SJCRH30 (cell line): ENCODE results near the gene ANTKMT. TPM values are rescaled to one million over a fixed set of nuclear protein-coding genes. Genes with fewer than 3 reads are reported as not detected.
"Not testable (repeated sequence)": the region's sequence is repeated elsewhere in the genome, so short reads cannot be mapped to it uniquely, and the experiment has no call there.

Source experiments
- DNase-seq, 2 experiments: peaks; one replicate each; pipeline ENCODE4 v3.0.0-alpha.2; 2015 to 2020
- H3K27ac ChIP-seq: fragments of 250-450 bp; sonication (Bioruptor Pico); 2 replicates; pipeline ENCODE4 v1.5.1; 2020; ENCODE audit warnings: mild to moderate bottlenecking, moderate library complexity
- H3K27me3 ChIP-seq: fragments of 250-450 bp; sonication (Bioruptor Pico); 2 replicates; pipeline ENCODE4 v1.5.1; 2020; ENCODE audit warnings: mild to moderate bottlenecking, moderate library complexity
- H3K36me3 ChIP-seq: fragments of 250-450 bp; sonication (Bioruptor Pico); 2 replicates; pipeline ENCODE4 v1.5.1; 2020; ENCODE audit warnings: mild to moderate bottlenecking, moderate library complexity
- H3K4me1 ChIP-seq: fragments of 250-450 bp; sonication (Bioruptor Pico); 2 replicates; pipeline ENCODE4 v1.5.1; 2020; ENCODE audit warnings: mild to moderate bottlenecking, moderate library complexity
- H3K4me3 ChIP-seq: fragments of 250-450 bp; sonication (Bioruptor Pico); 2 replicates; pipeline ENCODE4 v1.5.1; 2020; ENCODE audit warnings: mild to moderate bottlenecking, moderate library complexity
- H3K9me3 ChIP-seq: fragments of 250-450 bp; sonication (Bioruptor Pico); replicated peaks from 2 replicates; pipeline ENCODE4 v1.5.1; 2020; ENCODE audit warnings: mild to moderate bottlenecking, moderate library complexity
- total RNA-seq: library from RNA; depleted of rRNA; stranded (reverse); fragments of >200 nt; shearing (Covaris generic); gene quantifications from 2 replicates; pipeline ENCODE4 v1.2.3, GENCODE V29; 2014

ANTKMT gene
- total RNA-seq, 1 experiment from 2014 or later = 11.7 TPM

DNA sequence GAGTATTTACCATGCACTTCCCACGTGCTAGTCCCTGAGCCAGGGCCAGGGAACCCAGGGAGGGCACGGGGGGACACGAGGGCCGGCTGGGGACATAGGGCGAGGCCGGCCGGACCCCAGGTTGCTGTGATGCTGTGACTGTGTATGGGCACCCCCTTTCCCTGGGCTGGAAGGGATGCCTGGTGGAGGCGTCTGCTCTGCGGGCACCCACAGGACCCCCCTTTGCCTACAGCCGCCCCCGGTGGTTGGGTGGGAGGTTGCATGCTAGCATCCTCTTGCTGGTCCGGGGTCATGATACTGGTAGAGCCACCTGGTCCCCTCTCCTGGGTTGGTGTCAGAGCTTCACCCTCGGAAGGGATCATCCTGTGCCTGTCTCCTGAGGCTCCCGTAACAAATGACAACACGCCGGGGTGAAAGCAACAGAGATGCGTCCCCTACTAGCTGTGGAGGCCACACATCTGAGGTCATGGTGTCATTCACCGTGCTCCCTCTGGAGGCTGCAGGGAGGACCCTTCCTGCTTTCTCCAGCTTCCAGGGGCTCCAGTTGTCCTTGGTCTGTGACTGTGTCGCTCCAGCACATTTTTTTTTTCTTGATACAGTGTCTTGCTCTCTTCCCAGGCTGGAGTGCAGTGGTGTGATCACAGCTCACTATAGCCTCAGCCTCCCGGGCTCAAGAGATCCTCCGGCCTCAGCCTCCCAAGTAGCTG lies 23.0 kb downstream of the ANTKMT start:
- H3K27me3 ChIP-seq = peaks cover 19% of the 10 kb centered on the region
- DNase-seq = no peak
- no peaks in the 10 kb centered on the region for H3K4me1 ChIP-seq
- no peak overlapping the region for H3K4me3 ChIP-seq
- H3K27ac ChIP-seq = no peak overlapping the region
- no peaks in the 10 kb centered on the region for H3K36me3 ChIP-seq
- no peaks in the 10 kb centered on the region for H3K9me3 ChIP-seq

DNA sequence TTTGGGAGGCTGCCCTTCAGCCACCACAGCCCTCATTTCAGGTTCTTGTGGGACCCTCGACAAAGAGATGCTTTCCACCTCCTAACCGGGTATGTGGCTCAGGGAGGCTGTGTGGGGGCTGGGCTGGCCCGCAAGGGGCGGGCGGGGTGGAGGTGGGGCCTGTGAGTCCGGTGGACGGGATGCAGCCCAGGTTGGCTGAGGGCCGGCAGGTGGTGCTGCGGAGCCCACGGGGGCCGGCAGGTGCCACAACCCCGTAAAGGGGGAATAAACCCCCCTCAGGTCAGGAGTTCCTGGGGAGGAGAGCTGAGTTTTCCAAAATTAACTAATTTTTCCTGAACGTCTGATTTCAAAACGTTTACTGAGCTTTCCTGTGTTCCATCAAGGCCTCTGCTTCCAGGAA lies 24.8 kb downstream of the ANTKMT start:
- Histone ChIP-seq H3K4me1 (no peaks in the 10 kb centered on the region), H3K9me3 (no peaks in the 10 kb centered on the region), H3K36me3 (no peaks in the 10 kb centered on the region), H3K27ac (no peak overlapping the region), H3K27me3 (peaks cover 32% of the 10 kb centered on the region), H3K4me3 (no peak overlapping the region)
- DNase-seq = peak in 1 of 2 experiments; percentile 35

DNA sequence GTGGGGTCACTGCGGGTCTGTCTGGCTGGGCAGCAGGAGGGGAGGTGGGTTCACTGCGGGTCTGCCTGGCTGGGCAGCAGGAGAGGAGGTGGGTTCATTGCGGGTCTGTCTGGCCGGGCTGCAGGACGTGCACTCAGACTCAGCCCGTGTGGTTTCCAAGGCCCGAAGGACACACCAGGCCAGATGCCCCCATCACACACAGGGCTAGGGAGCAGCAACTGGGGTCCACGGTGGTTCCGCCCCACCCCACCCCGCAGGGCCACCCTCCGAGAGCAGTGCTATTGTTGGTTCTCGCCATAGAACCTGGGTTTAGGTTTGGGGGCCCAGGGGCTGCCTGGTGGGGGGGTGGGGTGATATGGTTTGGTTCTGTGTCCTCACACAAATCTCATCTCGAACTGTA lies 25.7 kb downstream of the ANTKMT start:
- Histone ChIP-seq H3K4me3 (no peak overlapping the region), H3K27me3 (peaks cover 41% of the 10 kb centered on the region), H3K4me1 (no peaks in the 10 kb centered on the region), H3K9me3 (no peaks in the 10 kb centered on the region), H3K36me3 (no peaks in the 10 kb centered on the region), H3K27ac (no peak overlapping the region)
- DNase-seq = no peak

DNA sequence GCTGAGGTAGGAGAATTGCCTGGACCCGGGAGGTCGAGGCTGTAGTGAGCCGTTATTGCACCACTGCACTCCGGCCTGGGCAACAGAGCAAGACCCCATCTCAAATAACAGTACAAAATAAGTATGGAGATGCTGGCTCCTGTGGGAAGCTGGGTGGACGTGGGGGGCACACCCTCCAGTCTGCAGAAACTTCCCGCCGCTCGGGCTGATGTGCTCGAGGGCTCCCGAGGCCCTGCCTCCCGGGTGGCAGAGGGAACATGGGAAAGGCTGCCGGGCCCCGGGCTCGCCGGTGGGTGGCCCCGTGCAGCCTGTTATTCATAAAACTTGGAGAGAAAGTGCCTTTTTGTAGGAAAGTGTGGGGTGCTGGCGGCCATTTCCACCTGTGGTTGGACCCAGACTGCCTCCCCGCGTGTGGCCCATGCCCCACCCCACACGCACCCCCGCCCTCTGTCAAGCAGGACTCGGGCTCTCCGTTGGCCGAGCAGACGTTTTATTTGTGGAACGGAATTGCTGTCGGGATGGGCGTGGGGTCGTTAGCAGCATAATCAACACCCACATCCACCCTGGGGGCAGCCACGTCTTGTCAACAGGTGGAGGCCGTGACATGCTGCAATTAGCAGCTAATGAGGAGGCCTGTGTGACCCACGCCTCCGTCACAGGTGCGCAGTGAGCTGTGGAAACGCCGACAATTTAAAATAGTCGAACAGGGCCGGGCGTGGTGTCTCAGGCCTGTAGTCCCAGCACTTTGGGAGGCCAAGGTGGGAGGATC lies 27.2 kb downstream of the ANTKMT start:
- Histone ChIP-seq H3K9me3 (no peaks in the 10 kb centered on the region), H3K27ac (no peak overlapping the region), H3K36me3 (no peaks in the 10 kb centered on the region), H3K4me3 (no peak overlapping the region), H3K4me1 (no peaks in the 10 kb centered on the region), H3K27me3 (peaks cover 50% of the 10 kb centered on the region)
- DNase-seq = no peak

DNA sequence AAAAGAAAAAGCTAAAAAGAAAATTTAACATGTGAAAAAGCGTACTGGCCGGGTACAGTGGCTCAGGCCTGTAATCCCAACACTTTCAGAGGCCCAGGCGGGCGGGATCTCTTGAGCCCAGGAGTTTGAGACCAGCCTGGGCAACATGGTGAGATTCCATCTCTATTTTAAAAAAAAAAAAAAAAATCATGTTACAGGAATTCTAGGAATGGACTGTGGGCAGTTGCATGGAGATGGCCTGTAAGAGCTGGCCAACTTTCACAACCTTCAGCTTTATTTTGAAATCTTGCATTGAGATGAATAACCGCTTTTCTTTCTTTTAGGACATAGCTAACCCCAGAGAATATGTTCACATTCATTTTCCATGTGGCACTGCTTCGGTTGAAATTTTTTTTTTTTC lies 28.1 kb downstream of the ANTKMT start:
- Histone ChIP-seq H3K4me1 (no peaks in the 10 kb centered on the region), H3K4me3 (no peak overlapping the region), H3K27ac (no peak overlapping the region), H3K36me3 (no peaks in the 10 kb centered on the region), H3K9me3 (no peaks in the 10 kb centered on the region), H3K27me3 (peaks cover 56% of the 10 kb centered on the region)
- DNase-seq = no peak

DNA sequence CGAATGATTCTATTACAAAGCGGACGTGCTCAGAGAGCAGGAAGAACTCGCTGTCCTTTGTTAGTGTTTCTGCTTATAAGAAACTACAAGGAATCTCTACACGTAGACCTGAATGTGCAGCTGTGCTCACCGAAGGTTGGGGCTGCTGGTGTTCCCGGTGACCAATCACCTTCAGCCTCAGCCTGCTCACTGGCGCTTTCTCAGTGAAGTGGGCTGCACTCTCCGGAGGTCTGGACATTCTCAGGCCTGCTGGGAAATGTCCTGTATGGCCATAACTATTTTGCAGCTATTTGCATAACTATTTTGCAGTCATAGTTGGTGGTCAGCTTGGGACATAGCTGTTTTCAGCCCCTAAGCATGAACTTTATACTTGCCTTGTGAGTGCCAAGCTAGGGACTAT lies 29.5 kb downstream of the ANTKMT start:
- Histone ChIP-seq H3K4me1 (no peaks in the 10 kb centered on the region), H3K27me3 (peaks cover 56% of the 10 kb centered on the region), H3K4me3 (no peak overlapping the region), H3K9me3 (no peaks in the 10 kb centered on the region), H3K27ac (no peak overlapping the region), H3K36me3 (no peaks in the 10 kb centered on the region)
- DNase-seq = peak in 1 of 2 experiments; percentile 28

DNA sequence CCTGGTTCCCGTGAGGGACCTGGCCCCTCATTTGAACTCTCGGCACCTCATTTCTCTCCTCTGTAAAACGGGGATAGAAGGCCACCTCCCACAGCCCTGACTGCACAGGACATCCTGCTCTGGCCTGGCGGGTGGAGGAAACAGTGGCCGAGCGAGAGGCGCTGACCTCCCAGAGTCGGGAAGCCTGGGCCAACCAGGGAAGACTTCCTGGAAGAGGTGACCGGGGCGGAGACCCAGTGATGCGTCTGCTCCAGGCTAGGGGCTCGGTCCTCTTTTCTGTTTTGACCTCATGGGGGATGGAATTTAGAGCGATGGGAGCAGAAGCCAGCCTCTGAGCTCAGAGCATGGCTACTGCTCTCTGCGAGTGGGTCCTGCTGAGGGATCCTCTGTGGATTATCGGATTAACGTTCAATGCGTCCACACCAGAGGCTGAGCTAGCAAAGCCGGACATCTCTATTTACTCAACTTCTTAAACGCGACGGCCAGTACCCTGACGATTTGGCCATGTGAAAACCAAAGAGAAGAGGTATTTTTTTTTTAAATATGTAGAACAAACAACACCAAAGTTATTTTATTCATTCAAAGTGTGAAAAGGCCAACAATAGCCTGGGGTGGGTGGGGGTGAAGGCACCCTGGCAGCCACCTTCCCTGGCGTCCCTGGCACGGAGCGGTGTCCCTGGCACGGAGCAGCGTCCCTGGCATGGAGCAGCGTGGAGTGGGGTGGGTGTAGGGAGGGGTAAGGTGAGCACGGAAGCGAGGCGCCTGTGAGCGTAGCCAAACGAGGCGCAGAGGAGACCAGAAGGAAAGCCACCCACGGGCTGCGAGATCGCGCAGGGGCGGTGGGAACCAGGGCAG lies 30.4 kb downstream of the ANTKMT start:
- H3K4me1 ChIP-seq = no peaks in the 10 kb centered on the region
- DNase-seq = no peak
- H3K9me3 ChIP-seq = no peaks in the 10 kb centered on the region
- H3K27me3 ChIP-seq = peaks cover 56% of the 10 kb centered on the region
- no peak overlapping the region for H3K27ac ChIP-seq
- H3K36me3 ChIP-seq = no peaks in the 10 kb centered on the region
- no peak overlapping the region for H3K4me3 ChIP-seq

DNA sequence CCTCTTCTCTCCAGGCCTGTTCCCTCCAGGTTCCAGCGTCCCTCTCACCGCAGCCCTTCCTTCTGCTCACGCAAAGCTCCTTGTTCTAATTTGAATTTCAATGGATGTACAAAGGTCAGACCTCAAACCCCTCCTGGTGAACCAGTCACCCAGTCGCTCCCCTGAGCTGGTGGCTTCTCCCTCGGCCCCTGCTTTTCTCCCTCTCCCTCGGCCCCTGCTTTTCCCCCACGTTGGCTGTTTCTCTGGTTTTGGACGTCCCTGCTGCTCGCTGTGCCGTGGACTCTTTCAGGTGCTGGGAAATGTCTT lies 31.0 kb downstream of the ANTKMT start:
- Histone ChIP-seq H3K27me3 (peaks cover 54% of the 10 kb centered on the region), H3K4me1 (no peaks in the 10 kb centered on the region), H3K9me3 (no peaks in the 10 kb centered on the region), H3K27ac (no peak overlapping the region), H3K36me3 (no peaks in the 10 kb centered on the region), H3K4me3 (no peak overlapping the region)
- no peak for DNase-seq

DNA sequence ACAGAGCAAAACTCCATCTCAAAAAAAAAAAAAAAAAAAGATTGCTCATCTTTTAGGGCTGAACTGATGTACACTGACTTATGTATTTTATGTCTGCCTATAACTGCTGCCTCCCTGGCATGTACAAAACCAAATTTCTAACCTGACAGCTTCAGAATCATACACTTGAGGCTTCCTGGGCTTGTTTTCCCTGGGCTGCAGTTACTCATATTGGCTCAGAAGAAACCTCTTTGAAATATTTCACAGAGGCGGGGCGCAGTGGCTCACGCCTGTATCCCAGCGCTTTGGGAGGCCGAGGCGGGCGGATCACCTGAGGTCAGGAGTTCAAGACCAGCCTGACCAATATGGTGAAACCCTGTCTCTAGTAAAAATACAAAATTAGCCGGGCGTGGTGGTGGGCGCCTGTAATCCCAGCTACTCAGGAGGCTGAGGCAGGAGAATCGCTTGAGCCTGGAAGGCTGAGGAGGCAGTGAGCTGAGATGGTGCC lies 33.2 kb downstream of the ANTKMT start:
- not testable (repeated sequence) for DNase-seq, H3K36me3 ChIP-seq, H3K9me3 ChIP-seq, H3K27ac ChIP-seq, H3K4me3 ChIP-seq, H3K4me1 ChIP-seq
- H3K27me3 ChIP-seq = peaks cover 35% of the 10 kb centered on the region

DNA sequence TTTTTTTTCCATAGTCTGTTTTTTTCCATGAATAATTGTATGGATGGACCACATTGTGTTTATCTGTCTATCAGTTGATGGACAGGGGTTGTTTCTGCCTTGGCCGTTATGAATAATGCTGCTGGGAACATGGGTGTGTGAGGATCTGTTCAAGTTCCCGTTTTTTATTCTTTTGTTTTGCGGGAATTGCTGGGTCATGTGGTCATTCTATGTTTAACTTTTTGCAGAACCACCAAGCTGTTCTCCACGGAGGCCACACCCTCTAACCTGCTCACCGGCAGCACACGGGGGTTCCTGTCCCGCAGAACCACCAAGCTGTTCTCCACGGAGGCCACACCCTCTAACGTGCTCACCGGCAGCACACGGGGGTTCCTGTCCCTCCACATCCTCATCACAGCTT lies 33.7 kb downstream of the ANTKMT start:
- no peaks in the 10 kb centered on the region for H3K4me1 ChIP-seq
- no peak overlapping the region for H3K4me3 ChIP-seq
- no peaks in the 10 kb centered on the region for H3K36me3 ChIP-seq
- DNase-seq = no peak
- H3K27me3 ChIP-seq = peaks cover 32% of the 10 kb centered on the region
- H3K9me3 ChIP-seq = no peaks in the 10 kb centered on the region
- no peak overlapping the region for H3K27ac ChIP-seq

DNA sequence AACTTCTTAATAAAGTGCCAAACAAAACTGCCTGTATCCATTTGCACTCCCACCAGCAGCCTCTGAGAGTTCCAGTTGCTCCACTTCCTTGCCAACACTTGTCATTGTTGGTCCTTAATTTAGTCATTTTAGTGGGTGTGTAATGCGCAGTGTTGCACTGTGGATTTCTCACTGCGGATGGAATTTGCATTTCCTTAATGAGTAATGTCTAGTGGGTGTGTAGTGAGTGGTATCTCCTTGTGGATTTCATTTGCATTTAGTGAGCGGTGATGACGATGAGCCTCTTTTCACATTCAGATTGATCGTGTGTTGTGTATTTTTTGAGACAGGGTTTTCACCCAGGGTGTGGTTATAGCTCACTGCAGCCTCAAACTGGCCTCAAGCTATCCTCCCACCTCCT lies 35.5 kb downstream of the ANTKMT start:
- Histone ChIP-seq H3K9me3 (no peaks in the 10 kb centered on the region), H3K27ac (no peak overlapping the region), H3K4me3 (no peak overlapping the region), H3K27me3 (peaks cover 31% of the 10 kb centered on the region), H3K36me3 (no peaks in the 10 kb centered on the region), H3K4me1 (no peaks in the 10 kb centered on the region)
- DNase-seq = no peak

DNA sequence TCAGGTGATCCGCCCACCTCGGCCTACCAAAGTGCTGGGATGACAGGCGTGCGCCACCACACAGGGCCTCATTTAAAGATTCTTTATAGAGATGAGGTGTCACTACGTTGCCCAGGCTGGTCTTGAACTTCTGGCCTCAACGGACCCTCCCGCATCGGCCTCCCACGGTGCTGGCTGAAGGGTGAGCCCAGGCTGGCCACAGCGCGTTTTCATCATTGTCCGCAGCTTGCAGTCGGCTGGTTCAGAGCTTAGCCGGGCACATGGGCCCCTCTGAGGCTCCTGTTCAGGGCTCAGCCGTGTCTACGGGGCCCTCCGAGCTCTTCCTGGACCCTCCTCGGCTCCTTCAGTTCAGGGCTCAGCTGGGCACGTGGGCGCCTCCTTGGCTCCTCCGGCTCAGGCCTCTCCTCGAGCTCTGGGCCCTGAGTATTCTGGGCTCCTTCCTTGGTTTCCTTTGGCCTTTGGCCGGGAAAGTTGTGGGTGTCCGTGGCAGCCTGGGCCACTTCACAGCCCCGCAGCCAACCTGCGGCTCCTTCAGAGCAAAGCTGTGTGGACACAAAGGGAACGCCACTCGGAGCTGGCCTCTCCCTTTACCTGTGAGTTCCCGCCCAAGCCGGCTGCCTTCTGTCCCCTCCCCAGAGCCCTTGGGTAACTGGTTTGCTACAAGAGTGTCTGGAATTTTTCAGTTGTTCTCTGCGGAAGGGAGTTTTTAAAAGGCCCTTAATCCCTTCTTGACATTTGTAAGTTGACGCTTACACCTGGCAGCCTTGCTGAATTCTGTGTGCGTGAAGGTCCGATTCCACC lies 38.4 kb downstream of the ANTKMT start:
- no peaks in the 10 kb centered on the region for H3K4me1 ChIP-seq

DNA sequence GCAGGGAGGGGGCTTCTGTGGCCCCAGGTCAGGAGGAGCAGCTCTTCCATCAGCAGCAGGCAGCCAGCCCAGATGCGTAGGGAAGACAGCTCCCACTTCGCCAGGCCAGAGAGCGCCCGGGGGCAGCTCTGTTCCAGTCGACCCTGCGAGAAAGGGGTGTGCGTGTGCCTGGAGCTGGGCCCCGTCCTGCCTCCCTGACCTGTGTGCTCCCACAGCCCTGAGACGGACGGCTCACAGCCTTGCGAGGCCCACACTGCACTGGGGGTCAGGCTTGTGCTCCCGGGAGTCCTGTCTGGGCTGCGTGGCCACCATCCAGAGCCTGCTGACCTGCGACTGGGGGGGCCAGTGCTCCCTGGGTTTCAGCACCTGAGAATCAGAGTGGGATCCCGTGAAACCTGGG lies 39.1 kb downstream of the ANTKMT start:
- Histone ChIP-seq H3K27me3 (peaks cover 29% of the 10 kb centered on the region), H3K9me3 (no peaks in the 10 kb centered on the region)
- DNase-seq = no peak

More for the DNA sequence above, 38.4 kb downstream of the ANTKMT start:
- no peak for DNase-seq
- H3K27me3 ChIP-seq = peaks cover 29% of the 10 kb centered on the region
- no peak overlapping the region for H3K4me3 ChIP-seq
- no peaks in the 10 kb centered on the region for H3K9me3 ChIP-seq
- no peaks in the 10 kb centered on the region for H3K36me3 ChIP-seq
- H3K27ac ChIP-seq = no peak overlapping the region

DNA sequence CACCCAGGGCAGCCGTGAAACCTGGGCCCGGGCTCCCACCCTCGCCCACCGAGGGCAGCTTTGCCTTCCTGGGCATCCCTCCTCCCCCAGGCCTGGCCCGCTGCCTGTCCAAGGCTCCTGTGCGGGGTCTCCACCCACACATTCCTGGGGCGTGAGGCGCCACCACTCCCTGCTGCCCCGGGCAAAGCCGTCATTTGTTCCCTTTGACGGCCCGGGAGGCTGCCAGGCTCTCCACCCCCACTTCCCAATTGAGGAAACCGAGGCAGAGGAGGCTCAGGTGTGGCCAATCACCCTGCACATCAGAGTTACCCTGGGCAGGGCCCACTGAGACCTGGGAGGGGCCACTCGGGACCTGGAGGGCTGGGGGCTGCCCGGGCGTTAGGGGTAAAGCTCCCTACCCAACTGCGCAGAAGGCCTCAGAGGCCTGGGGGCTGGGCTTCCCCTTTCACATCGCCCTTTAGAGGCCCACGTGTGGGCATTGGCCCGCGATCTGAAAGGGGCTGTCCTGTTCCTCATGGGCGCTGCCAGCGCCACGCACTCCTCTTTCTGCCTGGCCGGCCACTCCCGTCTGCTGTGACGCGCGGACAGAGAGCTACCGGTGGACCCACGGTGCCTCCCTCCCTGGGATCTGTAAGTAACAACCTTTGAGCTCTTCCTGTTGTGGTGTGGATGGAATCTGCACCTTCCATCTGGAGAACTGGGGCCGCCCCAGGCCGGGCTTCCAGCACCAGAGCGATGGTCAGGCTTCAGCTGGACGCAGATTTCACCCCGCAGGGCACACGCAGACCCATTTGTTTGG lies 39.8 kb downstream of the ANTKMT start, which contains the start of gene MSLN:
TSS of gene MSLN (plus strand) at position 190 of the 799 bp plus-strand sequence. CDS start 1,947 bp downstream, outside the sequence.
- Histone ChIP-seq H3K4me1 (no peaks in the 10 kb centered on the region), H3K36me3 (no peaks in the 10 kb centered on the region), H3K27me3 (peaks cover 29% of the 10 kb centered on the region), H3K4me3 (no peak within 1 kb of the TSS), H3K9me3 (no peaks in the 10 kb centered on the region), H3K27ac (no peak within 1 kb of the TSS)
- DNase-seq = no peak

More for the DNA sequence above, 39.1 kb downstream of the ANTKMT start:
- no peak overlapping the region for H3K4me3 ChIP-seq
- no peaks in the 10 kb centered on the region for H3K36me3 ChIP-seq
- no peaks in the 10 kb centered on the region for H3K4me1 ChIP-seq
- H3K27ac ChIP-seq = no peak overlapping the region
